H1 (cell line): ENCODE results near the gene GIMAP2. TPM values are rescaled to one million over a fixed set of nuclear protein-coding genes. Genes with fewer than 3 reads are reported as not detected.
"Not testable (repeated sequence)": the region's sequence is repeated elsewhere in the genome, so short reads cannot be mapped to it uniquely, and the experiment has no call there.

Source experiments
- CTCF ChIA-PET: fragments of 300-600 bp; sonication (Branson Sonifier 250); formaldehyde crosslinking; loops from one replicate; lab custom pipeline; 2021; ENCODE audit not compliant: partially characterized antibody; lab: Charles Lee
- POLR2A ChIA-PET: fragments of 300-600 bp; sonication (Branson Sonifier 250); formaldehyde crosslinking; loops from one replicate; lab custom pipeline; 2021; ENCODE audit warnings: inconsistent platforms; ENCODE audit not compliant: partially characterized antibody; lab: Charles Lee
- DNase-seq, 2 experiments: peaks; one replicate each; pipeline versions ENCODE4 v3.0.0 to v3.0.0-alpha.2; 2010 to 2022; ENCODE audit warnings: low spot score in 2 of 2, low read depth in 1 of 2, mixed read lengths in 1 of 2
- FAIRE-seq: peaks from 2 replicates; lab custom pipeline; 2011; peaks lifted over from hg19 to GRCh38; lab: Jason Lieb, UNC
- H2AFZ ChIP-seq: 2 replicates; pipeline ENCODE4 v1.8.1; 2012; ENCODE audit warnings: low read length, inconsistent platforms
- H2AK5ac ChIP-seq: 2 replicates; pipeline ENCODE4 v1.6.1; 2013; ENCODE audit warnings: low read depth, low read length
- H2BK120ac ChIP-seq: replicated peaks from 2 replicates; pipeline ENCODE3; 2013; ENCODE audit warnings: low read depth, low read length, inconsistent platforms
- H2BK12ac ChIP-seq: 2 replicates; pipeline ENCODE4 v1.6.1; 2013; ENCODE audit warnings: low read depth, low read length
- H2BK15ac ChIP-seq: 2 replicates; pipeline ENCODE4 v1.6.1; 2013; ENCODE audit warnings: low read length
- H2BK20ac ChIP-seq: 2 replicates; pipeline ENCODE4 v1.6.1; 2013; ENCODE audit warnings: low read length
- H2BK5ac ChIP-seq: 2 replicates; pipeline ENCODE4 v1.6.1; 2013; ENCODE audit warnings: low read depth, low read length
- H3K14ac ChIP-seq: 2 replicates; pipeline ENCODE4 v1.6.1; 2013; ENCODE audit warnings: inconsistent platforms; ENCODE audit not compliant: insufficient read length
- H3K18ac ChIP-seq: 2 replicates; pipeline ENCODE4 v1.6.1; 2013; ENCODE audit warnings: low read length; ENCODE audit errors: extremely low read depth
- H3K23ac ChIP-seq: 2 replicates; pipeline ENCODE4 v1.6.1; 2013; ENCODE audit warnings: inconsistent platforms; ENCODE audit not compliant: insufficient read length
- H3K23me2 ChIP-seq: 2 replicates; pipeline ENCODE4 v1.6.1; 2013; ENCODE audit warnings: low read depth, low read length
- H3K27ac ChIP-seq: 2 replicates; pipeline ENCODE4 v1.6.1; 2011; ENCODE audit warnings: low read depth, low read length, inconsistent platforms
- H3K27me3 ChIP-seq, 4 experiments: replicated peaks in 1 of 4; 1 replicate in 1 of 4; 2 replicates in 3 of 4; pipeline versions ENCODE4 v1.6.1 to v1.8.1; 2011 to 2013; ENCODE audit warnings: low read length in 3 of 4, mild to moderate bottlenecking in 3 of 4, inconsistent platforms in 2 of 4, mixed read lengths in 2 of 4, moderate library complexity in 1 of 4; ENCODE audit not compliant: control insufficient read depth in 3 of 4, insufficient read depth in 3 of 4; ENCODE audit errors: extremely low read depth in 1 of 4
- H3K36me3 ChIP-seq, 4 experiments: 2 replicates each; pipeline versions ENCODE4 v1.6.1 to v1.8.1; 2011 to 2013; ENCODE audit warnings: mild to moderate bottlenecking in 4 of 4, low read length in 3 of 4, moderate library complexity in 2 of 4, control low read depth in 1 of 4, inconsistent platforms in 1 of 4; ENCODE audit not compliant: insufficient read depth in 4 of 4, control insufficient read depth in 2 of 4
- H3K4ac ChIP-seq: replicated peaks from 2 replicates; pipeline ENCODE3; 2013; ENCODE audit warnings: low read length, low read depth, mixed read lengths, inconsistent platforms; ENCODE audit not compliant: insufficient read length
- H3K4me1 ChIP-seq, 4 experiments: replicated peaks in 1 of 4; 1 replicate in 1 of 4; 2 replicates in 3 of 4; pipeline versions ENCODE4 v1.6.1 to v1.8.1; 2011 to 2013; ENCODE audit warnings: low read length in 3 of 4, inconsistent platforms in 2 of 4, mixed read lengths in 1 of 4; ENCODE audit not compliant: insufficient read depth in 4 of 4, control insufficient read depth in 3 of 4
- H3K4me2 ChIP-seq, 2 experiments: 2 replicates each; pipeline versions ENCODE4 v1.6.1 to v1.8.1; 2011 to 2013; ENCODE audit warnings: low read depth in 2 of 2, low read length in 2 of 2, control low read depth in 1 of 2, inconsistent platforms in 1 of 2, mild to moderate bottlenecking in 1 of 2; ENCODE audit not compliant: insufficient read depth in 1 of 2
- H3K4me3 ChIP-seq, 4 experiments: fragments of 200-600, 300-600 bp in 1 of 4; sonication (generic), shearing (Covaris generic), sonication (Bioruptor Twin) in 1 of 4; 2 replicates each; pipeline versions ENCODE4 v1.5.1 to v1.8.1; 2011 to 2016; ENCODE audit warnings: low read length in 4 of 4, low read depth in 3 of 4, control low read depth in 2 of 4, inconsistent platforms in 2 of 4, mild to moderate bottlenecking in 2 of 4, mixed read lengths in 1 of 4, moderate library complexity in 1 of 4; ENCODE audit not compliant: insufficient read depth in 2 of 4; ENCODE audit errors: extremely low read depth in 1 of 4
- H3K56ac ChIP-seq: replicated peaks from 2 replicates; pipeline ENCODE3; 2013; ENCODE audit warnings: low read depth, mild to moderate bottlenecking, mixed read lengths, low read length, inconsistent platforms; ENCODE audit not compliant: insufficient read length
- H3K79me1 ChIP-seq: 2 replicates; pipeline ENCODE4 v1.6.1; 2013; ENCODE audit warnings: low read depth, low read length, control low read depth
- H3K79me2 ChIP-seq, 2 experiments: 2 replicates each; pipeline versions ENCODE4 v1.6.1 to v1.8.1; 2012 to 2013; ENCODE audit warnings: low read length in 2 of 2, mild to moderate bottlenecking in 2 of 2, inconsistent platforms in 1 of 2; ENCODE audit not compliant: insufficient read depth in 2 of 2, control insufficient read depth in 1 of 2
- H3K9ac ChIP-seq, 4 experiments: replicated peaks in 1 of 4; 1 replicate in 1 of 4; 2 replicates in 3 of 4; pipeline versions ENCODE4 v1.6.1 to v1.8.1; 2011 to 2013; ENCODE audit warnings: low read depth in 3 of 4, low read length in 3 of 4, control low read depth in 2 of 4, mild to moderate bottlenecking in 2 of 4, moderate library complexity in 2 of 4, inconsistent platforms in 1 of 4; ENCODE audit errors: extremely low read depth in 1 of 4
- H3K9me3 ChIP-seq, 2 experiments: 2 replicates each; pipeline versions ENCODE4 v1.6.1 to v1.8.1; 2012 to 2013; ENCODE audit warnings: mild to moderate bottlenecking in 2 of 2, moderate library complexity in 2 of 2, control low read depth in 1 of 2, inconsistent platforms in 1 of 2, low read depth in 1 of 2, low read length in 1 of 2, mixed read lengths in 1 of 2; ENCODE audit not compliant: insufficient read depth in 2 of 2
- H4K20me1 ChIP-seq, 2 experiments: replicated peaks in 1 of 2; 2 replicates each; pipeline versions ENCODE3 to v1.8.1; 2011 to 2013; ENCODE audit warnings: inconsistent platforms in 2 of 2, low read length in 2 of 2, mild to moderate bottlenecking in 1 of 2; ENCODE audit not compliant: insufficient read depth in 2 of 2, control insufficient read depth in 1 of 2
- H4K5ac ChIP-seq: 2 replicates; pipeline ENCODE4 v1.6.1; 2013; ENCODE audit warnings: low read length, low read depth, mixed read lengths, inconsistent platforms; ENCODE audit not compliant: insufficient read length
- H4K8ac ChIP-seq: 2 replicates; pipeline ENCODE4 v1.8.0; 2013; ENCODE audit warnings: mild to moderate bottlenecking, moderate library complexity, low read length, inconsistent platforms; ENCODE audit not compliant: insufficient read depth; ENCODE audit errors: extremely low read depth
- H4K91ac ChIP-seq: replicated peaks from 2 replicates; pipeline ENCODE3; 2013; ENCODE audit warnings: low read length, mixed read lengths, inconsistent platforms; ENCODE audit not compliant: insufficient read length
- RXRA ChIP-seq: IDR thresholded peaks from 2 replicates; pipeline ENCODE4 v1.6.1; 2011; ENCODE audit warnings: low read depth, mild to moderate bottlenecking, low read length, moderate library complexity; ENCODE audit not compliant: insufficient read depth
- TAF7 ChIP-seq: optimal IDR thresholded peaks from 2 replicates; pipeline ENCODE3; 2011; ENCODE audit warnings: low read depth, mild to moderate bottlenecking, inconsistent platforms, low read length, moderate library complexity, borderline replicate concordance
- whole genome bisulfite sequencing, 2 experiments: shearing (Covaris generic) in 1 of 2; methylation state at CpG; one replicate each; pipeline versions ENCODE4 v1.1.6 to v1.1.7; 2013 to 2015; ENCODE audit warnings: low lambda C conversion rate in 2 of 2, mixed read lengths in 2 of 2, inconsistent platforms in 1 of 2, low coverage in 1 of 2, missing lambda C conversion rate in 1 of 2; ENCODE audit not compliant: insufficient replicate concordance in 2 of 2, insufficient coverage in 1 of 2, insufficient read length in 1 of 2; ENCODE audit errors: extremely low coverage in 1 of 2, missing lambda C conversion rate in 1 of 2; 5-methylcytosine and 5-hydroxymethylcytosine counted together
- polyA plus RNA-seq, 7 experiments: library from polyadenylated mRNA; depleted of rRNA in 3 of 7; stranded (reverse) in 5 of 7; unstranded in 2 of 7; fragments of >200 nt in 5 of 7; fragments of 200-250 nt in 2 of 7; gene quantifications; 1 replicate in 5 of 7; 2 replicates in 1 of 7; 4 replicates in 1 of 7; pipeline versions ENCODE4 v1.2.1 to v1.2.3, GENCODE V29; 2011 to 2013; ENCODE audit warnings: missing spikeins in 2 of 7, mixed read lengths in 2 of 7
- total RNA-seq: library from RNA; stranded (reverse); fragmentation: NEBNext Ultra II Directional; extraction: Animal tissue kit (Norgen Biotek cat#: 25700); gene quantifications from 2 replicates; pipeline ENCODE4 v1.2.1, GENCODE V29; 2021

The GIMAP2 gene
- total and polyA plus RNA-seq, 2 of the 8 experiments (the other 6 are each of a cell fraction or from before 2014, with no cell fraction given): not detected

DNA sequence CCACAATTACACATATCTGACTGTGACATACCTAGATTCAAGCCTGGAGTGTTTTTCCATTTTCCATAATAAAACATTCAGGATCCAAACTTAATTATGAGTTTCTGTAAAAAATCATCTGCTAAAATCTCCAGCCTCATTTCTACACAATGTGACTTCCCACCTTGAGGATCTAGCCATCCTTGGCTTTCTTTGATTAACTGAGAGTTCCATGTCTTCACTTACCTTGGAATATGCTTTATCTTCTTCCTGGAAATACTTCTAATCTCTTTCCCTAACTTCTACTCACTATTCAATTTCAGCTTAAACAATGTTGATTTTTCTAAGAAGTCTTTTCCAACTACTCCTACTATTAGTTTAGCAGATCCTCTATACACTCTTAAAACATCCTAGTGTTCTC is 16.5 kb upstream of the GIMAP2 start (continued):
- no peak for TF ChIP-seq RXRA
- no peak for TF ChIP-seq TAF7

DNA sequence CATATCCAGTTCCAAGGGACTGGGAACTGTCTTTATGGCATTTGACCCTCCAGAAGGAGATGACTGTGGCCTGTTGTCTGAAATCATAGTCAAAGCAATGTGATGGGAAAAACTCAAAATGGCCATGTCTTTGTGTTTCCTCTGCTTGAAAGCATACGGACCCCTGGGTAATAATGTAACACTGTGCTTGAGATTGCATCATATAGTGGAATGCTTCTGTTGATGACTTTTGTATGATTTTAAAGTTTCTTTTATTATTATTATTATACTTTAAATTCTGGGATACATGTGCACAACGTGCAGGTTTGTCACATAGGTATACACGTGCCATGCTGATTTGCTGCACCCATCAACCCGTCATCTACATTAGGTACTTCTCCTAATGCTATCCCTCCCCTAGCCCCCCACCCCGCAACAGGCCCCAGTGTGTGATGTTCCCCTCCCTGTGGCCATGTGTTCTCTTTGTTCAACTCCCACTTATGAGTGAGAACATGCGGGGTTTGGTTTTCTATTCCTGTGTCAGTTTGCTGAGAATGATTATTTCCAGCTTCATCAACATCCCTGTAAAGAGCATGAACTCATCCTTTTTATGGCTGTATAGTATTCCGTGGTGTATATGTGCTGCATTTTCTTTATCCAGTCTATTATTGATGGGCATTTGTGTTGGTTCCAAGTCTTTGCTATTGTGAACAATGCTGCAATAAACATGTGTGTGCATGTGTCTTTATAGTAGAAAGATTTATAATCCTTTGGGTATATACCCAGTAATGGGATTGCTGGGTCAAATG is 13.5 kb upstream of the GIMAP2 start:
- H3K23ac ChIP-seq, H3K9me3 ChIP-seq, H3K14ac ChIP-seq, H3K36me3 ChIP-seq, H3K4me1 ChIP-seq, H2BK120ac ChIP-seq, CTCF ChIA-PET, H3K27ac ChIP-seq, H3K27me3 ChIP-seq, H3K18ac ChIP-seq, FAIRE-seq, H4K20me1 ChIP-seq, H3K56ac ChIP-seq, H3K79me2 ChIP-seq, DNase-seq, H3K9ac ChIP-seq, H4K5ac ChIP-seq, H2AK5ac ChIP-seq, H2AFZ ChIP-seq, H3K4me3 ChIP-seq, H3K4me2 ChIP-seq, H2BK12ac ChIP-seq, H2BK15ac ChIP-seq, H3K79me1 ChIP-seq, H3K23me2 ChIP-seq, H3K4ac ChIP-seq, H4K91ac ChIP-seq, H2BK5ac ChIP-seq, H2BK20ac ChIP-seq, H4K8ac ChIP-seq, POLR2A ChIA-PET: not testable (repeated sequence)
- 92% methylated on average over 7 of the region's 7 CpGs; no CpG with 5 or more reads in 1 of the 2 experiments for WGBS, 2 experiments
